ENCODE data around the gene ATAD3A.
"Not testable (repeated sequence)": the region's sequence is repeated elsewhere in the genome, so short reads cannot be mapped to it uniquely, and the experiment has no call there.

ATAD3A gene

GRCh38 chr1:1495461-1495975, 16.4 kb upstream of the ATAD3A start:
- POLR2A ChIA-PET, CTCF ChIA-PET: not testable (repeated sequence)
- H3K36me3 ChIP-seq (ENCODE audit: control insufficient read depth in 2 of 2, insufficient read depth in 1 of 2, low read length in 2 of 2), result peaks cover 13 to 53% of the 10 kb centered on the region in 2 experiments; a peak in 2 of 3 replicates

DNA sequence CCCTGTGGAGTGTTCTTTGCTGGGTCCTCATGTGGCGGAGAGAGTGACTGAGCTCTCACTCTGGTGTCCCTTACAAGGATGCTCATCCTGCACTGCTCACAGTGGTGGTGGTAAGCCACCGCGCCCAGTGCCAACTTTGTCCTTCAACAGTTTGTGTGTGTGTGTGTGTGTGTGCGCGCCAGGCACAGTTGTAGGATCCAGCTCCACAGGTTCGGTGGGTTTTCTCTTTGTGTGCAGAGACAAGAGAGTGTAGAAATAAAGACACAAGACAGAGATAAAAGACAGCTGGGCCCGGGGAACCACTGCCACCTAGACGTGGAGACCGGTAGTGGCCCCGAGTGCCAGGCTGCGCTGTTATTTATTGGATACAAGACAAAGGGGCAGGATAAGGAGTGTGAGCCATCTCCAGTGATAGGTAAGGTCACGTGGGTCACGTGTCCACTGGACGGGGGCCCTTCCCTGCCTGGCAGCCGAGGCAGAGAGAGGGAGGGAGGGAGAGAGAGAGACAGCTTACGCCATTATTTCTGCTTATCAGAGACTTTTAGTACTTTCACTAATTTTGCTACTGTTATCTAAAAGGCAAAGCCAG, 7.1 kb upstream of the ATAD3A start:
- POLR2A ChIA-PET, result interaction anchor here (0.8 to 1.7 kb wide), 4 partner anchors 104 to 170 kb away, joined by 3 to 7 read pairs (median 4); partner anchors contain the start of gene CCNL2
- not testable (repeated sequence) for H3K4me1 ChIP-seq (ENCODE audit: control insufficient read depth, insufficient read depth, low read length); H3K36me3 ChIP-seq (ENCODE audit: control insufficient read depth in 2 of 2, insufficient read depth in 1 of 2, low read length in 2 of 2); H3K4me3 ChIP-seq (ENCODE audit: low read depth, low read length); H3K27ac ChIP-seq (ENCODE audit: extremely low read depth, low read depth, low read length); H3K9me3 ChIP-seq (ENCODE audit: control insufficient read depth, insufficient read depth, low read depth, low read length)
- CTCF ChIA-PET, result interaction anchor here (0.6 to 1.6 kb wide), 9 partner anchors 11 to 395 kb away, joined by 3 to 9 read pairs (median 4); no protein-coding TSS in a partner anchor
- TF ChIP-seq, protein P1, sequence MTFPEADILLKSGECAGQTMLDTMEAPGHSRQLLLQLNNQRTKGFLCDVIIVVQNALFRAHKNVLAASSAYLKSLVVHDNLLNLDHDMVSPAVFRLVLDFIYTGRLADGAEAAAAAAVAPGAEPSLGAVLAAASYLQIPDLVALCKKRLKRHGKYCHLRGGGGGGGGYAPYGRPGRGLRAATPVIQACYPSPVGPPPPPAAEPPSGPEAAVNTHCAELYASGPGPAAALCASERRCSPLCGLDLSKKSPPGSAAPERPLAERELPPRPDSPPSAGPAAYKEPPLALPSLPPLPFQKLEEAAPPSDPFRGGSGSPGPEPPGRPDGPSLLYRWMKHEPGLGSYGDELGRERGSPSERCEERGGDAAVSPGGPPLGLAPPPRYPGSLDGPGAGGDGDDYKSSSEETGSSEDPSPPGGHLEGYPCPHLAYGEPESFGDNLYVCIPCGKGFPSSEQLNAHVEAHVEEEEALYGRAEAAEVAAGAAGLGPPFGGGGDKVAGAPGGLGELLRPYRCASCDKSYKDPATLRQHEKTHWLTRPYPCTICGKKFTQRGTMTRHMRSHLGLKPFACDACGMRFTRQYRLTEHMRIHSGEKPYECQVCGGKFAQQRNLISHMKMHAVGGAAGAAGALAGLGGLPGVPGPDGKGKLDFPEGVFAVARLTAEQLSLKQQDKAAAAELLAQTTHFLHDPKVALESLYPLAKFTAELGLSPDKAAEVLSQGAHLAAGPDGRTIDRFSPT (tag by site-specific recombination; IDR thresholded peaks at IDR 0.05), result peak; percentile 39; the same call in 1 of the 2 replicates
- TF ChIP-seq ZNF391 (tag by site-specific recombination; IDR thresholded peaks at IDR 0.05; ENCODE audit: borderline replicate concordance, low read depth) (0 out of 2 replicates have a peak, but pooled peaks have one; percentile 37), ZNF561 (tag by site-specific recombination; IDR thresholded peaks at IDR 0.05; ENCODE audit: borderline replicate concordance) (0 out of 2 replicates have a peak, but pooled peaks have one; percentile 30), ZBTB20 (tag by site-specific recombination; IDR thresholded peaks at IDR 0.05) (peak; percentile 31; the same call in 1 of the 2 replicates), ZNF600 (tag by site-specific recombination; IDR thresholded peaks at IDR 0.05) (peak; percentile 77), ZNF24 (tag by site-specific recombination; IDR thresholded peaks at IDR 0.05) (peak; percentile 72; the same call in 1 of the 2 replicates), CTCF (tag by site-specific recombination; IDR thresholded peaks at IDR 0.05) (peak; percentile 94), ZXDB (tag by site-specific recombination; IDR thresholded peaks at IDR 0.05) (peak; percentile 65; the same call in 1 of the 2 replicates), ZNF677 (tag by site-specific recombination; IDR thresholded peaks at IDR 0.05) (peak; percentile 25; the same call in 1 of the 2 replicates), ZNF629 (tag by site-specific recombination; IDR thresholded peaks at IDR 0.05) (peak; percentile 55; the same call in 1 of the 2 replicates), SP3 (tag by site-specific recombination; IDR thresholded peaks at IDR 0.05) (peak; percentile 23; the same call in 1 of the 2 replicates), INSM2 (tag by site-specific recombination; IDR thresholded peaks at IDR 0.05) (0 out of 2 replicates have a peak, but pooled peaks have one; percentile 15), GLIS1 (tag by site-specific recombination; IDR thresholded peaks at IDR 0.05) (0 out of 2 replicates have a peak, but pooled peaks have one; percentile 37), ZFP3 (tag by site-specific recombination; IDR thresholded peaks at IDR 0.05; ENCODE audit: low read depth) (peak; percentile 17; the same call in 1 of the 2 replicates), BCL11B (tag by site-specific recombination; IDR thresholded peaks at IDR 0.05; ENCODE audit: low read depth) (peak; percentile 44; the same call in 1 of the 2 replicates), ZNF654 (tag by site-specific recombination; IDR thresholded peaks at IDR 0.05; ENCODE audit: low read depth) (peak; percentile 45), ZNF341 (tag by site-specific recombination; IDR thresholded peaks at IDR 0.05; ENCODE audit: low read depth) (peak; percentile 38; the same call in 1 of the 2 replicates), BCL11A (tag by site-specific recombination; IDR thresholded peaks at IDR 0.05; ENCODE audit: low read depth) (peak; percentile 68; the same call in 1 of the 2 replicates), ZNF324 (tag by site-specific recombination; IDR thresholded peaks at IDR 0.05) (0 out of 2 replicates have a peak, but pooled peaks have one; percentile 55), SP7 (tag by site-specific recombination; IDR thresholded peaks at IDR 0.05) (peak; percentile 66; the same call in 1 of the 2 replicates), ZFP69B (tag by site-specific recombination; IDR thresholded peaks at IDR 0.05) (peak; percentile 35; the same call in 1 of the 2 replicates), ZBTB17 (tag by site-specific recombination; IDR thresholded peaks at IDR 0.05) (peak; percentile 48; the same call in 1 of the 2 replicates)
- TF ChIP-seq, protein P2, sequence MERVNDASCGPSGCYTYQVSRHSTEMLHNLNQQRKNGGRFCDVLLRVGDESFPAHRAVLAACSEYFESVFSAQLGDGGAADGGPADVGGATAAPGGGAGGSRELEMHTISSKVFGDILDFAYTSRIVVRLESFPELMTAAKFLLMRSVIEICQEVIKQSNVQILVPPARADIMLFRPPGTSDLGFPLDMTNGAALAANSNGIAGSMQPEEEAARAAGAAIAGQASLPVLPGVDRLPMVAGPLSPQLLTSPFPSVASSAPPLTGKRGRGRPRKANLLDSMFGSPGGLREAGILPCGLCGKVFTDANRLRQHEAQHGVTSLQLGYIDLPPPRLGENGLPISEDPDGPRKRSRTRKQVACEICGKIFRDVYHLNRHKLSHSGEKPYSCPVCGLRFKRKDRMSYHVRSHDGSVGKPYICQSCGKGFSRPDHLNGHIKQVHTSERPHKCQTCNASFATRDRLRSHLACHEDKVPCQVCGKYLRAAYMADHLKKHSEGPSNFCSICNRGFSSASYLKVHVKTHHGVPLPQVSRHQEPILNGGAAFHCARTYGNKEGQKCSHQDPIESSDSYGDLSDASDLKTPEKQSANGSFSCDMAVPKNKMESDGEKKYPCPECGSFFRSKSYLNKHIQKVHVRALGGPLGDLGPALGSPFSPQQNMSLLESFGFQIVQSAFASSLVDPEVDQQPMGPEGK (tag by site-specific recombination; IDR thresholded peaks at IDR 0.05), result peak; percentile 77
- TF ChIP-seq, protein P3, sequence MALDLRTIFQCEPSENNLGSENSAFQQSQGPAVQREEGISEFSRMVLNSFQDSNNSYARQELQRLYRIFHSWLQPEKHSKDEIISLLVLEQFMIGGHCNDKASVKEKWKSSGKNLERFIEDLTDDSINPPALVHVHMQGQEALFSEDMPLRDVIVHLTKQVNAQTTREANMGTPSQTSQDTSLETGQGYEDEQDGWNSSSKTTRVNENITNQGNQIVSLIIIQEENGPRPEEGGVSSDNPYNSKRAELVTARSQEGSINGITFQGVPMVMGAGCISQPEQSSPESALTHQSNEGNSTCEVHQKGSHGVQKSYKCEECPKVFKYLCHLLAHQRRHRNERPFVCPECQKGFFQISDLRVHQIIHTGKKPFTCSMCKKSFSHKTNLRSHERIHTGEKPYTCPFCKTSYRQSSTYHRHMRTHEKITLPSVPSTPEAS (tag by site-specific recombination; IDR thresholded peaks at IDR 0.05), result peak; percentile 87

More at GRCh38 chr1:1495461-1495975, 16.4 kb upstream of the ATAD3A start:
- not testable (repeated sequence) for H3K4me3 ChIP-seq (ENCODE audit: low read depth, low read length); H3K4me1 ChIP-seq (ENCODE audit: control insufficient read depth, insufficient read depth, low read length); H3K9me3 ChIP-seq (ENCODE audit: control insufficient read depth, insufficient read depth, low read depth, low read length); H3K27ac ChIP-seq (ENCODE audit: extremely low read depth, low read depth, low read length)
